Endodermal cell (in vitro differentiated cells): Measurements from ENCODE around the gene MTMR4. TPM values are rescaled to one million over a fixed set of nuclear protein-coding genes. Genes with fewer than 3 reads are reported as not detected.
"Not testable (repeated sequence)": the region's sequence is repeated elsewhere in the genome, so short reads cannot be mapped to it uniquely, and the experiment has no call there.

ENCODE experiments used
- DNase-seq: peaks from one replicate; pipeline ENCODE4 v3.0.0-alpha.2; 2017
- H3K27ac ChIP-seq: 2 replicates; pipeline ENCODE4 v1.5.1; 2013; ENCODE audit warnings: mild to moderate bottlenecking, low read depth, low read length, moderate library complexity
- H3K27me3 ChIP-seq: 2 replicates; pipeline ENCODE4 v1.6.1; 2013; ENCODE audit warnings: mild to moderate bottlenecking, low read length, moderate library complexity; ENCODE audit not compliant: insufficient read depth, control insufficient read depth, poor library complexity, severe bottlenecking
- H3K36me3 ChIP-seq: 2 replicates; pipeline ENCODE4 v1.7.0; 2013; ENCODE audit warnings: mild to moderate bottlenecking, low read length, moderate library complexity; ENCODE audit not compliant: control insufficient read depth, insufficient read depth
- H3K4me1 ChIP-seq: one replicate; pipeline ENCODE4 v1.7.0; 2013; ENCODE audit warnings: low read length; ENCODE audit not compliant: control insufficient read depth, insufficient read depth
- H3K4me3 ChIP-seq: 2 replicates; pipeline ENCODE4 v1.5.1; 2013; ENCODE audit warnings: mild to moderate bottlenecking, low read length, moderate library complexity
- H3K9ac ChIP-seq: 2 replicates; pipeline ENCODE4 v1.6.1; 2013; ENCODE audit warnings: mild to moderate bottlenecking, low read length, moderate library complexity; ENCODE audit not compliant: poor library complexity, severe bottlenecking; ENCODE audit errors: extremely low read depth
- H3K9me3 ChIP-seq: 2 replicates; pipeline ENCODE4 v1.6.1; 2013; ENCODE audit warnings: mild to moderate bottlenecking, low read length, moderate library complexity; ENCODE audit not compliant: control insufficient read depth
- H3K27ac Mint-ChIP-seq: 2 replicates; pipeline ENCODE4 v1.8.0; 2020; ENCODE audit warnings: mixed read lengths
- H3K27me3 Mint-ChIP-seq: 2 replicates; pipeline ENCODE4 v1.8.0; 2021; ENCODE audit warnings: mild to moderate bottlenecking, mixed read lengths; ENCODE audit not compliant: insufficient read depth
- H3K36me3 Mint-ChIP-seq: 2 replicates; pipeline ENCODE4 v1.8.0; 2020; ENCODE audit warnings: low read depth, mixed read lengths
- H3K4me1 Mint-ChIP-seq: 2 replicates; pipeline ENCODE4 v1.8.0; 2020; ENCODE audit warnings: mixed read lengths
- H3K4me3 Mint-ChIP-seq: 2 replicates; pipeline ENCODE4 v1.8.0; 2020; ENCODE audit warnings: mild to moderate bottlenecking, moderate library complexity, mixed read lengths
- H3K9me3 Mint-ChIP-seq: 2 replicates; pipeline ENCODE4 v1.8.0; 2020; ENCODE audit warnings: mild to moderate bottlenecking, mixed read lengths
- CTCF ChIP-seq: fragments of 200-600 bp; sonication (generic); conservative IDR thresholded peaks from 2 replicates; pipeline ENCODE4 v1.5.0; 2021; ENCODE audit warnings: antibody characterized with exemption, mild to moderate bottlenecking
- WGBS, 2 experiments: methylation state at CpG; one replicate each; pipeline versions ENCODE4 v1.1.5 to v1.1.7; 2013; ENCODE audit warnings: missing lambda C conversion rate in 2 of 2, mixed read lengths in 1 of 2; ENCODE audit not compliant: insufficient coverage in 1 of 2, insufficient read length in 1 of 2; 5-methylcytosine and 5-hydroxymethylcytosine counted together
- total RNA-seq, 2 donors: library from RNA; stranded (reverse); fragmentation: NEBNext Ultra II Directional in 1 of 2; extraction: Animal tissue kit (Norgen Biotek cat#: 25700) in 1 of 2; gene quantifications; 2 replicates in 1 of 2; 3 replicates in 1 of 2; pipeline ENCODE4 v1.2.1, GENCODE V29; 2021

MTMR4 gene
- total RNA-seq, 2 donors from 2014 or later = 39.4 to 52.9 TPM

- Histone ChIP-seq H3K4me3 (no peak within 1 kb of the TSS), H3K4me1 (no peaks in the 10 kb centered on the region), H3K27me3 (no peaks in the 10 kb centered on the region), H3K9ac (no peak within 1 kb of the TSS), H3K27ac (no peak within 1 kb of the TSS), H3K36me3 (peaks cover 41% of the 10 kb centered on the region), H3K9me3 (no peaks in the 10 kb centered on the region)
- H3K4me3 Mint-ChIP-seq = no peak within 1 kb of the TSS
- TF ChIP-seq CTCF = peak; percentile 65
- no peaks in the 10 kb centered on the region for H3K9me3 Mint-ChIP-seq
- H3K27me3 Mint-ChIP-seq = peaks cover 3% of the 10 kb centered on the region
- H3K27ac Mint-ChIP-seq = no peak within 1 kb of the TSS
- peak; percentile 90 for DNase-seq
- peaks cover 43% of the 10 kb centered on the region for H3K36me3 Mint-ChIP-seq
- no peaks in the 10 kb centered on the region for H3K4me1 Mint-ChIP-seq
- 95 to 99% methylated on average over 67 to 98 of the region's 98 CpGs for WGBS, 2 experiments
Measured at GRCh38 chr17:58487589-58488427, 26.6 kb downstream of the MTMR4 start, which contains the start of gene HSF5. TSS of gene HSF5 (minus strand) at chr17:58488408. CDS start at chr17:58488274, 134 bp downstream.

DNA sequence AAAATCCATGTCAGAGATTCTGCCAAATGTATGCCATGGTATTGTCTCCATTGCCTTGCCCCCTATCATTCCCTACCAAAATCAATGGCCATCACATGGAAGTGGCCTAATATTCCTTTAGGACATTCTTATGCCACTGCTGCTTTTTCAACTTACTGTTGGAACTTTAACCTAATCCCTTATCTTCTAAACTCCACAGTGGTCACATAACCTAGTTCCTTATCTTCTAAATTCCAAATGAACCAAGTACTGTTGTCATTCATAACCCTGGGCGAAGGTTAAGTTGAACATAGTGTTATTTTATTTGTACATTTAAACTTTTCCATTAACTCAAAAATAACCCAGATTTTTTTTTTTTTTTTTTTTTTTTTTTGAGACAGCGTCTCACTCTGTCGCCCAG, 29.8 kb downstream of the MTMR4 start:
- H3K4me3 ChIP-seq = no peak overlapping the region
- peaks cover 3% of the 10 kb centered on the region for H3K27me3 Mint-ChIP-seq
- no peak overlapping the region for H3K4me3 Mint-ChIP-seq
- WGBS, 2 experiments = 100% methylated on average over 1 of the region's 3 CpGs; no CpG with 5 or more reads in 1 of the 2 experiments
- no peaks in the 10 kb centered on the region for H3K4me1 Mint-ChIP-seq
- H3K27ac Mint-ChIP-seq = no peak overlapping the region
- no peaks in the 10 kb centered on the region for H3K9me3 ChIP-seq
- H3K4me1 ChIP-seq = no peaks in the 10 kb centered on the region
- H3K36me3 Mint-ChIP-seq = peaks cover 16% of the 10 kb centered on the region
- TF ChIP-seq CTCF = no peak
- no peaks in the 10 kb centered on the region for H3K27me3 ChIP-seq
- H3K9ac ChIP-seq = no peak overlapping the region
- no peak overlapping the region for H3K27ac ChIP-seq
- peaks cover 12% of the 10 kb centered on the region for H3K36me3 ChIP-seq
- no peak for DNase-seq
- H3K9me3 Mint-ChIP-seq = no peaks in the 10 kb centered on the region

GRCh38 chr17:58481798-58482197, 32.6 kb downstream of the MTMR4 start:
- not testable (repeated sequence) for H3K27ac Mint-ChIP-seq, H3K4me3 ChIP-seq, H3K9me3 ChIP-seq, H3K4me1 Mint-ChIP-seq, H3K27me3 ChIP-seq, DNase-seq, H3K27ac ChIP-seq, H3K4me1 ChIP-seq, H3K4me3 Mint-ChIP-seq, H3K9ac ChIP-seq, H3K27me3 Mint-ChIP-seq, H3K36me3 ChIP-seq, H3K36me3 Mint-ChIP-seq, H3K9me3 Mint-ChIP-seq
- 85% methylated on average over 3 of the region's 5 CpGs for WGBS, 2 experiments
